Esophagus (tissue), 2 donors: Measurements from ENCODE around the gene RELL1. TPM values are rescaled to one million over a fixed set of nuclear protein-coding genes. Genes with fewer than 3 reads are reported as not detected.
A peak's percentile ranks its signal among the peaks of the same experiment; 100 is the strongest.

Source experiments
- H3K27ac ChIP-seq, 2 donors: one replicate each; pipeline ENCODE4 v1.5.1; 2013; ENCODE audit warnings: low read depth in 2 of 2, mild to moderate bottlenecking in 2 of 2, inconsistent platforms in 1 of 2, low read length in 1 of 2, moderate library complexity in 1 of 2
- H3K27me3 ChIP-seq, 2 donors: one replicate each; pipeline ENCODE4 v1.6.1; 2013; ENCODE audit warnings: low read length in 2 of 2, control low read depth in 1 of 2, mild to moderate bottlenecking in 1 of 2; ENCODE audit not compliant: insufficient read depth in 2 of 2, control insufficient read depth in 1 of 2
- H3K36me3 ChIP-seq, 2 donors: one replicate each; pipeline ENCODE4 v1.6.1; 2013; ENCODE audit warnings: low read length in 1 of 2; ENCODE audit not compliant: control insufficient read depth in 2 of 2, insufficient read depth in 2 of 2
- H3K4me1 ChIP-seq, 2 donors: one replicate each; pipeline ENCODE4 v1.6.1; 2013; ENCODE audit warnings: low read length in 1 of 2; ENCODE audit not compliant: control insufficient read depth in 2 of 2, insufficient read depth in 2 of 2
- H3K4me3 ChIP-seq, 2 donors: one replicate each; pipeline ENCODE4 v1.5.1; 2013; ENCODE audit warnings: low read length in 2 of 2, mild to moderate bottlenecking in 2 of 2, low read depth in 1 of 2, moderate library complexity in 1 of 2
- H3K9me3 ChIP-seq, 2 donors: one replicate each; pipeline ENCODE4 v1.6.1; 2013; ENCODE audit warnings: mild to moderate bottlenecking in 2 of 2, low read depth in 1 of 2, low read length in 1 of 2, moderate library complexity in 1 of 2; ENCODE audit not compliant: control insufficient read depth in 2 of 2, insufficient read depth in 1 of 2
- WGBS, 2 donors: extraction: QIAGEN DNeasy Blood & Tissue Kit; methylation state at CpG; one replicate each; pipeline ENCODE4 v1.1.7; 2013; 5-methylcytosine and 5-hydroxymethylcytosine counted together
- polyA plus RNA-seq, 2 donors: library from polyadenylated mRNA; stranded (reverse); fragments of 200-250 nt; gene quantifications; one replicate each; pipeline ENCODE4 v1.2.3, GENCODE V29; 2013
- donor health status: healthy with polysubstance abuse.
- donor health status: Bipolar disorder and iron deficiency.

The RELL1 gene
- polyA plus RNA-seq, 2 donors: 2.1 to 2.8 TPM

GRCh38 chr4:37697566-37697965, 11.4 kb upstream of the RELL1 start:
- H3K27ac ChIP-seq: no peak overlapping the region
- no peaks in the 10 kb centered on the region for H3K9me3 ChIP-seq
- WGBS, 2 donors: 96 to 100% methylated on average over 3 of the region's 3 CpGs
- no peaks in the 10 kb centered on the region for H3K36me3 ChIP-seq
- H3K4me1 ChIP-seq: no peaks in the 10 kb centered on the region
- H3K4me3 ChIP-seq: no peak overlapping the region
- no peaks in the 10 kb centered on the region for H3K27me3 ChIP-seq

- WGBS, 2 donors: 84 to 85% methylated on average over 5 of the region's 5 CpGs
- Histone ChIP-seq H3K36me3 (no peaks in the 10 kb centered on the region), H3K4me1 (no peaks in the 10 kb centered on the region), H3K9me3 (no peaks in the 10 kb centered on the region), H3K4me3 (no peak overlapping the region), H3K27me3 (no peaks in the 10 kb centered on the region), H3K27ac (no peak overlapping the region)
Measured at GRCh38 chr4:37693450-37694190, 7.4 kb upstream of the RELL1 start.

- Histone ChIP-seq H3K4me3 (no peak overlapping the region), H3K36me3 (no peaks in the 10 kb centered on the region), H3K9me3 (no peaks in the 10 kb centered on the region), H3K27ac (no peak overlapping the region), H3K27me3 (no peaks in the 10 kb centered on the region), H3K4me1 (no peaks in the 10 kb centered on the region)
- 94 to 97% methylated on average over 2 of the region's 2 CpGs for WGBS, 2 donors
Measured at GRCh38 chr4:37693030-37693429, 6.9 kb upstream of the RELL1 start.

GRCh38 chr4:37690976-37691375, 4.8 kb upstream of the RELL1 start:
- H3K27ac ChIP-seq: no peak overlapping the region
- no peaks in the 10 kb centered on the region for H3K4me1 ChIP-seq
- no peaks in the 10 kb centered on the region for H3K36me3 ChIP-seq
- no peaks in the 10 kb centered on the region for H3K9me3 ChIP-seq
- H3K4me3 ChIP-seq: no peak overlapping the region
- no peaks in the 10 kb centered on the region for H3K27me3 ChIP-seq
- 89 to 94% methylated on average over 3 of the region's 3 CpGs for WGBS, 2 donors

DNA sequence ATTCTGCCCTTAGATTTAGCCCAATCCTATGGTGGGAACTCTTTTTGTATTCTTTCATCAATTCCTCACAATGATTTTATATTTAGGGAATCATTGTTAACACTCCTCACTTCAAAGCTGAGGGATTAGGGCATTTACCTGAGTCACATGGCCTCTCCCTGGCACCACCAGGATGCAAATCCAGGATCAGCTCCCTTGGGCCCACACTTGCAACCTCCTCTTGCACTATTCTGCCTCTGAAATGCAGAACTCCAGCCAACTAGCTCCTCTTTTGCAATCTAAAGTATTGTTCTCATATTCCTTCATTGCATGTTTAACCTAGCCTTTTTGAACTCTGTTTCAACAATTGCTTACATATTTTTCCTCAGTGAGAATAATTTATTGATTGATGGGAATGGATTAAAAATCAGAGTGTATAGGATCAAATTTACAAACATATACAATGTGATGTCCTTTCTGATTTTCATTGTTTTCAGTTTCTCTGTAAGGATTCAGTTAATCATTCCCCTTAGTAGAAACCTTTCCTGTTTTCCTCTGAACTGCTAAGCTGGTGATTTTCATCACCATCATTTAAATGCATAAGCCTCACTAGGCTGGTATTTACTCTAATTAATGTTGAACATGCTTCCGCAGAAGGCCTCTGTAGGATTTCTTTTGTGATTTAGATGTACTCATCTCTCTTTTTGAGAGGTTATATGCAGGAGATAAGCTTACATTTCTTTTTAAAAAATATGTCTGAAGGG, 3.3 kb upstream of the RELL1 start:
- Histone ChIP-seq H3K9me3 (no peaks in the 10 kb centered on the region), H3K27ac (no peak overlapping the region), H3K36me3 (no peaks in the 10 kb centered on the region), H3K4me3 (no peak overlapping the region), H3K4me1 (no peaks in the 10 kb centered on the region), H3K27me3 (no peaks in the 10 kb centered on the region)
- 89 to 93% methylated on average over 1 of the region's 1 CpG for WGBS, 2 donors

GRCh38 chr4:37687681-37688080, 1.5 kb upstream of the RELL1 start:
- 89 to 95% methylated on average over 9 of the region's 9 CpGs for WGBS, 2 donors
- no peaks in the 10 kb centered on the region for H3K9me3 ChIP-seq
- H3K4me3 ChIP-seq: no peak overlapping the region
- no peaks in the 10 kb centered on the region for H3K27me3 ChIP-seq
- H3K36me3 ChIP-seq: no peaks in the 10 kb centered on the region
- peak overlapping the region in 1 of 2 donors; percentile 33 for H3K27ac ChIP-seq
- H3K4me1 ChIP-seq: no peaks in the 10 kb centered on the region

GRCh38 chr4:37687194-37687562, 1.0 kb upstream of the RELL1 start:
- H3K4me3 ChIP-seq: peak overlapping the region in 1 of 2 donors; percentile 44
- peak overlapping the region in 1 of 2 donors; percentile 53 for H3K27ac ChIP-seq
- H3K27me3 ChIP-seq: no peaks in the 10 kb centered on the region
- no peaks in the 10 kb centered on the region for H3K4me1 ChIP-seq
- no peaks in the 10 kb centered on the region for H3K36me3 ChIP-seq
- WGBS, 2 donors: 47 to 49% methylated on average over 9 of the region's 9 CpGs
- H3K9me3 ChIP-seq: no peaks in the 10 kb centered on the region

DNA sequence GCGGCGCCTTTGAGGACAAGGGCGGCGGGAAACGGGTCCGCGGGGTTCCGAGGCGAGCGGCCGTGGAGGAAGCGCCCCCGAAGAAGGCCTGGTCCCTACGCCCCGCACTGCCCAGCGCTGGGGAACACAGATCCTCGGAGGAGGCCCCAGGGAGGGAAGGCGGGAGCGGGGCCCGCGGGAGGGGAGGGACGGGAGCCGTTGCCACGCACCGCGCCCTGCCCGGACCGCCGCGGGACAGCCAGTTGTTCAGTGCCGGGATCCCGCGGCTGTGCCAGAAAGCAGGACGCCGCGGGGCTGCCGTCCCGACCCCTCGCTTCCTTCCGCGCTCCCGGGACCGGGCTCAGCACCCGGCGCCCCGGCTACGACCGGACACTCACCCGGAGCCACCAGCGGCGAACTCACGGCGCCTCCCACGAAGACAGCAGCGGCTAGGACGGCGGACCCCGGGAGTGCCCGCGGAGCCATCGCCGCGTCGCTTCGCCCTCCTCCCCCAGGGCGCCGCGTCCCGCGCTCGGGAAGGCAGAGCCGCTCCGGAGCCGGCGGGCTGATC, 278 bp downstream of the RELL1 start:
- 0% methylated on average over 51 to 75 of the region's 75 CpGs for WGBS, 2 donors
- Histone ChIP-seq H3K4me1 (no peaks in the 10 kb centered on the region), H3K4me3 (peak overlapping the region; percentile 80 to 95), H3K27me3 (no peaks in the 10 kb centered on the region), H3K27ac (peak overlapping the region; percentile 94 to 96), H3K36me3 (no peaks in the 10 kb centered on the region), H3K9me3 (no peaks in the 10 kb centered on the region)

- Histone ChIP-seq H3K4me3 (peak overlapping the region; percentile 80 to 95), H3K4me1 (no peaks in the 10 kb centered on the region), H3K9me3 (no peaks in the 10 kb centered on the region), H3K27ac (peak overlapping the region; percentile 94 to 96), H3K36me3 (no peaks in the 10 kb centered on the region), H3K27me3 (no peaks in the 10 kb centered on the region)
- WGBS, 2 donors: 1 to 3% methylated on average over 16 of the region's 16 CpGs
Measured at GRCh38 chr4:37685161-37685822, 884 bp downstream of the RELL1 start.
